GM23338 (cell line): Measurements from ENCODE around the gene NR2C2. TPM values are rescaled to one million over a fixed set of nuclear protein-coding genes. Genes with fewer than 3 reads are reported as not detected.

ENCODE experiments used
- ATAC-seq: fragments of 200-7000 bp; cut with Tn5 transposase; 3 replicates; pipeline ENCODE4 v1.9.1; 2020
- DNase-seq: peaks from one replicate; pipeline ENCODE4 v3.0.0-alpha.2; 2015; ENCODE audit warnings: low spot score
- H2AFZ ChIP-seq: fragments of 200-600 bp; sonication (generic); 2 replicates; pipeline ENCODE4 v1.8.0; 2016; ENCODE audit warnings: antibody characterized with exemption, mild to moderate bottlenecking, moderate library complexity
- H3F3A ChIP-seq: fragments of 200-600 bp; sonication (generic); replicated peaks from 2 replicates; pipeline ENCODE4 v1.8.0; 2017; ENCODE audit warnings: antibody characterized with exemption, mixed run types, low read depth
- H3K27ac ChIP-seq: fragments of 200-600 bp; sonication (generic); 2 replicates; pipeline ENCODE4 v1.6.1; 2016; ENCODE audit warnings: low read depth
- H3K27me3 ChIP-seq: fragments of 200-600 bp; sonication (generic); 2 replicates; pipeline ENCODE4 v1.8.0; 2016; ENCODE audit warnings: mild to moderate bottlenecking, mixed run types, moderate library complexity; ENCODE audit not compliant: insufficient read depth
- H3K36me3 ChIP-seq: fragments of 200-600 bp; sonication (generic); 2 replicates; pipeline ENCODE4 v1.8.0; 2016; ENCODE audit warnings: mild to moderate bottlenecking; ENCODE audit not compliant: insufficient read depth
- H3K4me1 ChIP-seq: fragments of 200-600 bp; sonication (generic); 2 replicates; pipeline ENCODE4 v1.8.0; 2016; ENCODE audit warnings: mild to moderate bottlenecking, moderate library complexity; ENCODE audit not compliant: insufficient read depth
- H3K4me2 ChIP-seq: fragments of 200-600 bp; sonication (generic); 2 replicates; pipeline ENCODE4 v1.7.1; 2017; ENCODE audit warnings: mixed run types
- H3K4me3 ChIP-seq: fragments of 200-600 bp; sonication (generic); 2 replicates; pipeline ENCODE4 v1.6.1; 2016; ENCODE audit warnings: mixed run types
- H3K79me2 ChIP-seq: fragments of 200-600 bp; sonication (generic); replicated peaks from 2 replicates; pipeline ENCODE4 v1.8.0; 2017; ENCODE audit warnings: mild to moderate bottlenecking; ENCODE audit not compliant: insufficient read depth
- H3K9me2 ChIP-seq: fragments of 200-600 bp; sonication (generic); 2 replicates; pipeline ENCODE4 v1.8.0; 2017; ENCODE audit not compliant: insufficient read depth
- H4K20me1 ChIP-seq: fragments of 200-600 bp; sonication (generic); replicated peaks from 2 replicates; pipeline ENCODE4 v1.8.0; 2017; ENCODE audit warnings: mild to moderate bottlenecking; ENCODE audit not compliant: insufficient read depth
- H3K27ac Mint-ChIP-seq: 2 replicates; pipeline ENCODE4 v1.8.0; 2020; ENCODE audit warnings: inconsistent platforms, mild to moderate bottlenecking, moderate library complexity, mixed read lengths
- H3K27me3 Mint-ChIP-seq: 3 replicates; pipeline ENCODE4 v1.8.0; 2022; ENCODE audit warnings: low read depth, mild to moderate bottlenecking, moderate library complexity, mixed read lengths, inconsistent platforms; ENCODE audit not compliant: insufficient read depth, poor library complexity
- H3K36me3 Mint-ChIP-seq: 3 replicates; pipeline ENCODE4 v1.8.0; 2021; ENCODE audit warnings: low read depth, mild to moderate bottlenecking, inconsistent platforms, moderate library complexity, mixed read lengths
- H3K4me1 Mint-ChIP-seq: 3 replicates; pipeline ENCODE4 v1.8.0; 2020; ENCODE audit warnings: mild to moderate bottlenecking, inconsistent platforms, mixed read lengths
- H3K4me3 Mint-ChIP-seq: 3 replicates; pipeline ENCODE4 v1.8.0; 2021; ENCODE audit warnings: moderate library complexity, mild to moderate bottlenecking, inconsistent platforms, mixed read lengths
- H3K9me3 Mint-ChIP-seq: 3 replicates; pipeline ENCODE4 v1.8.0; 2020; ENCODE audit warnings: moderate library complexity, mild to moderate bottlenecking, inconsistent platforms, mixed read lengths
- CREB1 ChIP-seq: fragments of 250-450 bp; sonication (Bioruptor Pico); IDR thresholded peaks from 2 replicates; pipeline ENCODE4 v1.5.0; 2020; ENCODE audit warnings: low read depth, mild to moderate bottlenecking, moderate library complexity
- ETS1 ChIP-seq: IDR thresholded peaks from 2 replicates; pipeline ENCODE4 v1.6.1; 2016; ENCODE audit warnings: antibody characterized with exemption
- EZH2 ChIP-seq: fragments of 200-600 bp; sonication (generic); IDR thresholded peaks from one replicate; pipeline ENCODE4 v1.8.0; 2017; ENCODE audit warnings: antibody characterized with exemption, mild to moderate bottlenecking, low read depth; ENCODE audit not compliant: unreplicated experiment
- EZH2phosphoT487 ChIP-seq: fragments of 200-600 bp; sonication (generic); IDR thresholded peaks from one replicate; pipeline ENCODE4 v1.8.1; 2018; ENCODE audit warnings: antibody characterized with exemption; ENCODE audit not compliant: unreplicated experiment
- JUNB ChIP-seq: IDR thresholded peaks from one replicate; pipeline ENCODE4 v1.6.1; 2016; ENCODE audit warnings: antibody characterized with exemption; ENCODE audit not compliant: unreplicated experiment
- NANOG ChIP-seq: IDR thresholded peaks from 2 replicates; pipeline ENCODE4 v1.6.1; 2016; ENCODE audit warnings: antibody characterized with exemption, borderline replicate concordance
- POLR2AphosphoS5 ChIP-seq: IDR thresholded peaks from 2 replicates; pipeline ENCODE4 v1.6.1; 2016; ENCODE audit warnings: antibody characterized with exemption, low read depth
- STAT1 ChIP-seq: IDR thresholded peaks from one replicate; pipeline ENCODE4 v1.6.1; 2016; ENCODE audit warnings: antibody characterized with exemption; ENCODE audit not compliant: unreplicated experiment
- ZNF114 ChIP-seq: fragments of 250-450 bp; sonication (Bioruptor Pico); IDR thresholded peaks from 2 replicates; pipeline ENCODE4 v1.5.0; 2020; ENCODE audit warnings: mild to moderate bottlenecking, moderate library complexity
- ZNF331 ChIP-seq: fragments of 250-450 bp; sonication (Bioruptor Pico); IDR thresholded peaks from 2 replicates; pipeline ENCODE4 v1.5.0; 2020; ENCODE audit warnings: low read depth, mild to moderate bottlenecking, moderate library complexity
- polyA plus RNA-seq: library from polyadenylated mRNA; unstranded; fragments of >200 nt; fragmentation: Nextera tagmentation; extraction: Ambion mirVana; gene quantifications from 2 replicates; pipeline ENCODE4 v1.2.1, GENCODE V29; 2016
- total RNA-seq: library from RNA; depleted of rRNA; stranded (reverse); fragments of >200 nt; shearing (Covaris generic); gene quantifications from 2 replicates; pipeline ENCODE4 v1.2.3, GENCODE V29; 2014
- TF ChIP-seq, protein P1 (sequence below): fragments of 250-450 bp; sonication (Bioruptor Pico); IDR thresholded peaks from 2 replicates; pipeline ENCODE4 v1.5.0; 2020; ENCODE audit warnings: mild to moderate bottlenecking, moderate library complexity
- TF ChIP-seq, protein P2 (sequence below), 2 experiments: fragments of 200-600 bp in 1 of 2; sonication (generic) in 1 of 2; conservative IDR thresholded peaks; 2 replicates each; pipeline versions ENCODE4 v1.5.1 to v1.6.1; 2016 to 2017; ENCODE audit warnings: antibody characterized with exemption in 2 of 2, low read depth in 2 of 2, mild to moderate bottlenecking in 2 of 2, moderate library complexity in 1 of 2

Gene NR2C2
- total and polyA plus RNA-seq, 2 experiments from 2014 or later, result 12.0 to 57.2 TPM

GRCh38 chr3:14905055-14905657 is 42.2 kb upstream of the NR2C2 start:
- TF ChIP-seq EZH2phosphoT487, result no peak
- ATAC-seq, result no peak

GRCh38 chr3:14906355-14906971 is 40.9 kb upstream of the NR2C2 start:
- Mint-ChIP-seq H3K4me1 (peaks cover 1% of the 10 kb centered on the region), H3K4me3 (no peak overlapping the region), H3K27ac (no peak overlapping the region), H3K9me3 (peaks cover 7% of the 10 kb centered on the region; the same call in 2 of the 3 replicates), H3K27me3 (no peaks in the 10 kb centered on the region), H3K36me3 (peaks cover 15% of the 10 kb centered on the region)
- no peak overlapping the region for H3K27ac ChIP-seq
- DNase-seq, result no peak
- no peak for ATAC-seq
- H4K20me1 ChIP-seq, result no peaks in the 10 kb centered on the region
- no peaks in the 10 kb centered on the region for H3K36me3 ChIP-seq
- peaks cover under 1% of the 10 kb centered on the region; the same call in 1 of the 2 replicates for H3K4me1 ChIP-seq
- H2AFZ ChIP-seq, result no peak overlapping the region
- no peaks in the 10 kb centered on the region for H3K27me3 ChIP-seq
- H3K4me3 ChIP-seq, result no peak overlapping the region
- H3K79me2 ChIP-seq, result no peaks in the 10 kb centered on the region
- no peak overlapping the region for H3K4me2 ChIP-seq
- no peaks in the 10 kb centered on the region for H3F3A ChIP-seq
- H3K9me2 ChIP-seq, result no peaks in the 10 kb centered on the region
- TF ChIP-seq, protein P1, sequence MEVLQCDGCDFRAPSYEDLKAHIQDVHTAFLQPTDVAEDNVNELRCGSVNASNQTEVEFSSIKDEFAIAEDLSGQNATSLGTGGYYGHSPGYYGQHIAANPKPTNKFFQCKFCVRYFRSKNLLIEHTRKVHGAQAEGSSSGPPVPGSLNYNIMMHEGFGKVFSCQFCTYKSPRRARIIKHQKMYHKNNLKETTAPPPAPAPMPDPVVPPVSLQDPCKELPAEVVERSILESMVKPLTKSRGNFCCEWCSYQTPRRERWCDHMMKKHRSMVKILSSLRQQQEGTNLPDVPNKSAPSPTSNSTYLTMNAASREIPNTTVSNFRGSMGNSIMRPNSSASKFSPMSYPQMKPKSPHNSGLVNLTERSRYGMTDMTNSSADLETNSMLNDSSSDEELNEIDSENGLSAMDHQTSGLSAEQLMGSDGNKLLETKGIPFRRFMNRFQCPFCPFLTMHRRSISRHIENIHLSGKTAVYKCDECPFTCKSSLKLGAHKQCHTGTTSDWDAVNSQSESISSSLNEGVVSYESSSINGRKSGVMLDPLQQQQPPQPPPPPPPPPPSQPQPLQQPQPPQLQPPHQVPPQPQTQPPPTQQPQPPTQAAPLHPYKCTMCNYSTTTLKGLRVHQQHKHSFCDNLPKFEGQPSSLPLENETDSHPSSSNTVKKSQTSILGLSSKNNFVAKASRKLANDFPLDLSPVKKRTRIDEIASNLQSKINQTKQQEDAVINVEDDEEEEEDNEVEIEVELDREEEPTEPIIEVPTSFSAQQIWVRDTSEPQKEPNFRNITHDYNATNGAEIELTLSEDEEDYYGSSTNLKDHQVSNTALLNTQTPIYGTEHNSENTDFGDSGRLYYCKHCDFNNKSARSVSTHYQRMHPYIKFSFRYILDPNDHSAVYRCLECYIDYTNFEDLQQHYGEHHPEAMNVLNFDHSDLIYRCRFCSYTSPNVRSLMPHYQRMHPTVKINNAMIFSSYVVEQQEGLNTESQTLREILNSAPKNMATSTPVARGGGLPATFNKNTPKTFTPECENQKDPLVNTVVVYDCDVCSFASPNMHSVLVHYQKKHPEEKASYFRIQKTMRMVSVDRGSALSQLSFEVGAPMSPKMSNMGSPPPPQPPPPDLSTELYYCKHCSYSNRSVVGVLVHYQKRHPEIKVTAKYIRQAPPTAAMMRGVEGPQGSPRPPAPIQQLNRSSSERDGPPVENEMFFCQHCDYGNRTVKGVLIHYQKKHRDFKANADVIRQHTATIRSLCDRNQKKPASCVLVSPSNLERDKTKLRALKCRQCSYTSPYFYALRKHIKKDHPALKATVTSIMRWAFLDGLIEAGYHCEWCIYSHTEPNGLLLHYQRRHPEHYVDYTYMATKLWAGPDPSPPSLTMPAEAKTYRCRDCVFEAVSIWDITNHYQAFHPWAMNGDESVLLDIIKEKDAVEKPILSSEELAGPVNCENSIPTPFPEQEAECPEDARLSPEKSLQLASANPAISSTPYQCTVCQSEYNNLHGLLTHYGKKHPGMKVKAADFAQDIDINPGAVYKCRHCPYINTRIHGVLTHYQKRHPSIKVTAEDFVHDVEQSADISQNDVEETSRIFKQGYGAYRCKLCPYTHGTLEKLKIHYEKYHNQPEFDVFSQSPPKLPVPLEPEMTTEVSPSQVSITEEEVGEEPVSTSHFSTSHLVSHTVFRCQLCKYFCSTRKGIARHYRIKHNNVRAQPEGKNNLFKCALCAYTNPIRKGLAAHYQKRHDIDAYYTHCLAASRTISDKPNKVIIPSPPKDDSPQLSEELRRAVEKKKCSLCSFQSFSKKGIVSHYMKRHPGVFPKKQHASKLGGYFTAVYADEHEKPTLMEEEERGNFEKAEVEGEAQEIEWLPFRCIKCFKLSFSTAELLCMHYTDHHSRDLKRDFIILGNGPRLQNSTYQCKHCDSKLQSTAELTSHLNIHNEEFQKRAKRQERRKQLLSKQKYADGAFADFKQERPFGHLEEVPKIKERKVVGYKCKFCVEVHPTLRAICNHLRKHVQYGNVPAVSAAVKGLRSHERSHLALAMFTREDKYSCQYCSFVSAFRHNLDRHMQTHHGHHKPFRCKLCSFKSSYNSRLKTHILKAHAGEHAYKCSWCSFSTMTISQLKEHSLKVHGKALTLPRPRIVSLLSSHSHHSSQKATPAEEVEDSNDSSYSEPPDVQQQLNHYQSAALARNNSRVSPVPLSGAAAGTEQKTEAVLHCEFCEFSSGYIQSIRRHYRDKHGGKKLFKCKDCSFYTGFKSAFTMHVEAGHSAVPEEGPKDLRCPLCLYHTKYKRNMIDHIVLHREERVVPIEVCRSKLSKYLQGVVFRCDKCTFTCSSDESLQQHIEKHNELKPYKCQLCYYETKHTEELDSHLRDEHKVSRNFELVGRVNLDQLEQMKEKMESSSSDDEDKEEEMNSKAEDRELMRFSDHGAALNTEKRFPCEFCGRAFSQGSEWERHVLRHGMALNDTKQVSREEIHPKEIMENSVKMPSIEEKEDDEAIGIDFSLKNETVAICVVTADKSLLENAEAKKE, result no peak
- TF ChIP-seq NANOG (no peak), ZNF114 (CRISPR knock-in tag) (no peak), JUNB (no peak), STAT1 (no peak), ETS1 (no peak), POLR2AphosphoS5 (no peak), CREB1 (CRISPR knock-in tag) (no peak), EZH2phosphoT487 (no peak), EZH2 (no peak), ZNF331 (no peak)
- TF ChIP-seq, protein P2, sequence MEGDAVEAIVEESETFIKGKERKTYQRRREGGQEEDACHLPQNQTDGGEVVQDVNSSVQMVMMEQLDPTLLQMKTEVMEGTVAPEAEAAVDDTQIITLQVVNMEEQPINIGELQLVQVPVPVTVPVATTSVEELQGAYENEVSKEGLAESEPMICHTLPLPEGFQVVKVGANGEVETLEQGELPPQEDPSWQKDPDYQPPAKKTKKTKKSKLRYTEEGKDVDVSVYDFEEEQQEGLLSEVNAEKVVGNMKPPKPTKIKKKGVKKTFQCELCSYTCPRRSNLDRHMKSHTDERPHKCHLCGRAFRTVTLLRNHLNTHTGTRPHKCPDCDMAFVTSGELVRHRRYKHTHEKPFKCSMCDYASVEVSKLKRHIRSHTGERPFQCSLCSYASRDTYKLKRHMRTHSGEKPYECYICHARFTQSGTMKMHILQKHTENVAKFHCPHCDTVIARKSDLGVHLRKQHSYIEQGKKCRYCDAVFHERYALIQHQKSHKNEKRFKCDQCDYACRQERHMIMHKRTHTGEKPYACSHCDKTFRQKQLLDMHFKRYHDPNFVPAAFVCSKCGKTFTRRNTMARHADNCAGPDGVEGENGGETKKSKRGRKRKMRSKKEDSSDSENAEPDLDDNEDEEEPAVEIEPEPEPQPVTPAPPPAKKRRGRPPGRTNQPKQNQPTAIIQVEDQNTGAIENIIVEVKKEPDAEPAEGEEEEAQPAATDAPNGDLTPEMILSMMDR (conservative IDR thresholded peaks at IDR 0.05; ENCODE audit: low read depth in 2 of 2), result no peak

More at GRCh38 chr3:14905055-14905657, 42.2 kb upstream of the NR2C2 start:
- H3K36me3 Mint-ChIP-seq, result peaks cover 15% of the 10 kb centered on the region
- DNase-seq, result no peak
- no peak overlapping the region for H2AFZ ChIP-seq
- no peaks in the 10 kb centered on the region for H3K27me3 ChIP-seq
- peaks cover 14% of the 10 kb centered on the region for H3K4me1 Mint-ChIP-seq
- H3K9me2 ChIP-seq, result no peaks in the 10 kb centered on the region
- H4K20me1 ChIP-seq, result no peaks in the 10 kb centered on the region
- no peak overlapping the region for H3K4me3 Mint-ChIP-seq
- H3F3A ChIP-seq, result no peaks in the 10 kb centered on the region
- peaks cover 7% of the 10 kb centered on the region; the same call in 2 of the 3 replicates for H3K9me3 Mint-ChIP-seq
- H3K36me3 ChIP-seq, result no peaks in the 10 kb centered on the region
- no peaks in the 10 kb centered on the region for H3K27me3 Mint-ChIP-seq
- no peaks in the 10 kb centered on the region for H3K79me2 ChIP-seq
- H3K27ac Mint-ChIP-seq, result no peak overlapping the region
- H3K4me3 ChIP-seq, result no peak overlapping the region
- peaks cover 14% of the 10 kb centered on the region; the same call in 1 of the 2 replicates for H3K4me1 ChIP-seq
- H3K4me2 ChIP-seq, result no peak overlapping the region
- H3K27ac ChIP-seq, result no peak overlapping the region
